CD4-positive, alpha-beta T cell treated with Interleukin-21 for 1 hour (primary cell): ENCODE measurements around the gene ZCCHC24.

Experiments used
- DNase-seq: peaks from one replicate; pipeline ENCODE4 v3.0.0-alpha.2; 2020

Gene ZCCHC24

GRCh38 chr10:79444199-79445119, 965 bp downstream of the ZCCHC24 start:
- peak; percentile 44 for DNase-seq

GRCh38 chr10:79443338-79444198, 1.9 kb downstream of the ZCCHC24 start:
- DNase-seq, result no peak

- no peak for DNase-seq
Measured at GRCh38 chr10:79442171-79443040, 3.0 kb downstream of the ZCCHC24 start.

DNA sequence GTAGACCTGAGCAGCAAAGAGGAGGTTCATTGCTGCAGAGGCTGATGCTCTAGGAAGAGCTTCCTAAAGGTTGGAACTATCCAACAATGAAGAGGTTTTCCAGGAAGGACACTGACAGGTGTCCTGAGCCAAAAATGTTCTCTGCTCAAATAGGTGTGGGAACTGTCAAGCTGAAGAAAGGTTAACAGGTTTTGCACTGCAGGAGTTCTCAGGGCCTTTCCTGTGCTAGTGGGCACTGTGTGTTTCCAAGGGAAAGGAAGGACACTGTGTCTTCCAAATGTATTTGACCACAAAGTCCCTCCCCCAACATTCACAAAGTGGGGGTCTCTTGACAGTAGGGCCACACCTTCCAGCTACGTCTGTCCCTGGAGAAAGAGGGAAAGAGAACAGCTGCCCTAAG, 4.0 kb downstream of the ZCCHC24 start:
- no peak for DNase-seq

GRCh38 chr10:79440281-79440680, 5.1 kb downstream of the ZCCHC24 start:
- DNase-seq, result no peak

DNA sequence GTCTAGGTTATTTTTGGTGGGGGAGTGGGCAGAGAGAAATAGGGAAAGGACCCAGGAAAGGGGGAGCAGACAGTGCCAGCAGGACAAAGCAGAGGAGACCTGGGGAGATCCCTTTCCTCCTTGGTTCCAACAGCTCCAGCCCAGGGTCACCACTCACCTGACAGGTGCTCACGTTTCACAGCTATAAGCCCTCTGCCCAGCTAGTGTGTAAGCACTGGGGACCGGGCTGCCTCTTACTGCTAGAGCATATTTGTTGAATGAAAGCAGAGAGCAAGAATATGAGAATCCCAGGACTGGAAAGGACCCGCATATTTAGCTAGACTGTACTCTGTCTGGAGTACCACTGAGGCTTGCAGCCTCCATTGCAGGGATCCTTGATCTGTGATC, 6.7 kb downstream of the ZCCHC24 start:
- no peak for DNase-seq

- no peak for DNase-seq
Measured at GRCh38 chr10:79438021-79438698, 7.3 kb downstream of the ZCCHC24 start.

GRCh38 chr10:79437111-79437814, 8.2 kb downstream of the ZCCHC24 start:
- no peak for DNase-seq

DNA sequence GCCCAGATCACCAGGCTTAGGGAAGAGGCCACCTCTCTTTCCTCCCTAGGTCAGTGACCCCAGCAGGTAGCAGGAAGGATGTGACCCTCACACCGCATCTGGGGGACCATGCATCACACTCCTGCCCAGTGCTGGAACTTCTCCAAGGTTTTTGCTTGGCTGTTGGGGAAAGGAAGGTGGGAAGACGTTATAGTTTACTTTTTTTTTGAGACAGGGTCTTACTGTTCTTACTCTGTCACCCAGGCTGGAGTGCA, 8.6 kb downstream of the ZCCHC24 start:
- DNase-seq, result no peak

- no peak for DNase-seq
Measured at GRCh38 chr10:79436066-79436849, 9.2 kb downstream of the ZCCHC24 start.

GRCh38 chr10:79435271-79436065, 10.0 kb downstream of the ZCCHC24 start:
- DNase-seq, result no peak

- no peak for DNase-seq
Measured at GRCh38 chr10:79434821-79435251, 10.6 kb downstream of the ZCCHC24 start.

DNA sequence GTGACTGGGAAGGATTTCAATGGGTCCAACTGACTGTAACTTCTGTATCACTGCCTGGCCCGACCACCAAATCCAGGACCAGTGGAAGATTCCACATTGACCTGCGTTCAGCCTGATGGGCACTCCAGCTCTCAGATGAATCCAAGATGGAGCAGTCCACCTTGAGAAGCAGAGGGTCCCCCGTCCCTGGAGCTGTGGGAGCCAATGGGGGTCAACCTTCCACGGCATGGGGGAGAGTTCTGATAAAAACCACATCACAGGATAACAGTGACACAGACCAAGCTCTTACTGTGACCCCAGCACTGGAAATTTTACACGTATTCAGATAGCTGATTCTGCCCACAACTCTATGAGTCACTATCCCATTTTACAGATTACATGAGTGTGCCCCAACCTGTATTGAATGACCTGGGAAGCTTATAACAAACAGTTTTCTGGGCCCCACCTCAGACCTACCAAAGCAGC, 11.2 kb downstream of the ZCCHC24 start:
- no peak for DNase-seq

GRCh38 chr10:79433324-79434222, 11.9 kb downstream of the ZCCHC24 start:
- DNase-seq, result no peak

GRCh38 chr10:79431891-79432831, 13.3 kb downstream of the ZCCHC24 start:
- DNase-seq, result no peak

GRCh38 chr10:79431428-79431827, 14.0 kb downstream of the ZCCHC24 start:
- DNase-seq, result no peak

DNA sequence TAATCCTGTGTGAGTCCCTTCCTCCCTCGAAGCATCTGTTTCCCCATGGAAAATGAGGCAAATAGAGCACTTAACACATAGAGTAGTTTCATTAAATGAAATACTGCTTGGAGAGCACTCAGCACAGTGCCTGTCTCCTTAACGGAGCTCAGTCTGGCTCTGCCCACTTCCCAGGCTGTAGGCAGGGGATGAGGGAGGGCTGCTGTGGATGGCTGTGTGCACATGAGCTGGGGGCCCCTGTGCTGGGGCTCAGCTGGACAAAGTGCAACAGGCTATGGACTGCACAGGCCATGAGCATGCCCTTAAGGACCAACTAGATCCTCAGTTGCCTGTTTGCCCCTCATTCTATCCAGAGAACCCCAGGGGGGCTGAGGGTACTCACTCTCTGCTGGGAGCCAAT, 14.5 kb downstream of the ZCCHC24 start:
- DNase-seq, result no peak
